ENCODE data around the gene NEFH. TPM values are rescaled to one million over a fixed set of nuclear protein-coding genes. Genes with fewer than 3 reads are reported as not detected.

NEFH gene
- total RNA-seq, 1 experiment from 2014 or later = 22.0 TPM

- Histone ChIP-seq H3K4me3 (ENCODE audit: low read depth, low read length, poor library complexity, severe bottlenecking) (no peak overlapping the region), H3K9me3 (ENCODE audit: low read depth, low read length, poor library complexity, severe bottlenecking) (no peaks in the 10 kb centered on the region), H3K27ac (ENCODE audit: low read depth, low read length, poor library complexity, severe bottlenecking) (peak overlapping the region; percentile 80), H3K27me3 (replicated peaks; ENCODE audit: insufficient read depth, low read depth, low read length, poor library complexity) (no peaks in the 10 kb centered on the region), H3K36me3 (ENCODE audit: insufficient read depth, low read length, poor library complexity, severe bottlenecking) (peaks cover 25% of the 10 kb centered on the region), H3K4me1 (ENCODE audit: insufficient read depth, low read length, poor library complexity, severe bottlenecking) (peaks cover 12% of the 10 kb centered on the region)
- CTCF ChIA-PET = interaction anchor here (1.0 kb wide), 1 partner anchor 108 kb away, joined by 3 read pairs; no protein-coding TSS in a partner anchor
- POLR2A ChIA-PET (ENCODE audit: low non-redundant PET) = no interaction called here
- DNase-seq (ENCODE audit: low spot score) = peak; percentile 84
- no peak for TF ChIP-seq EZH2 (IDR thresholded peaks at IDR 0.05; ENCODE audit: borderline replicate concordance, low read depth, low read length, poor library complexity, severe bottlenecking)
- no peak for TF ChIP-seq CTCF (conservative IDR thresholded peaks at IDR 0.05; ENCODE audit: low read depth, low read length)
- intact Hi-C loops (cut with micrococcal nuclease; ENCODE audit: unreplicated experiment) = loop anchor here (10.0 kb wide), 1 partner anchor 109 kb away; no protein-coding TSS in a partner anchor
- no TSS peak for BruUV-seq (replicated peaks)
Observed at GRCh38 chr22:29503811-29504372, 23.9 kb downstream of the NEFH start.

GRCh38 chr22:29509298-29509697 lies 29.3 kb downstream of the NEFH start:
- no peaks in the 10 kb centered on the region for H3K9me3 ChIP-seq (ENCODE audit: low read depth, low read length, poor library complexity, severe bottlenecking)
- TF ChIP-seq CTCF (conservative IDR thresholded peaks at IDR 0.05; ENCODE audit: low read depth, low read length) (no peak), EZH2 (IDR thresholded peaks at IDR 0.05; ENCODE audit: borderline replicate concordance, low read depth, low read length, poor library complexity, severe bottlenecking) (no peak)
- ChIA-PET POLR2A (ENCODE audit: low non-redundant PET) (interaction anchor here (0.6 kb wide), 1 partner anchor 8 kb away, joined by 5 read pairs; no protein-coding TSS in a partner anchor), CTCF (no interaction called here)
- no peak for DNase-seq (ENCODE audit: low spot score)
- H3K27ac ChIP-seq (ENCODE audit: low read depth, low read length, poor library complexity, severe bottlenecking) = no peak overlapping the region
- H3K4me1 ChIP-seq (ENCODE audit: insufficient read depth, low read length, poor library complexity, severe bottlenecking) = peaks cover under 1% of the 10 kb centered on the region
- H3K27me3 ChIP-seq (replicated peaks; ENCODE audit: insufficient read depth, low read depth, low read length, poor library complexity) = no peaks in the 10 kb centered on the region
- no peak overlapping the region for H3K4me3 ChIP-seq (ENCODE audit: low read depth, low read length, poor library complexity, severe bottlenecking)
- intact Hi-C loops (cut with micrococcal nuclease; ENCODE audit: unreplicated experiment) = loop anchor here (10.0 kb wide), 1 partner anchor 114 kb away; no protein-coding TSS in a partner anchor
- H3K36me3 ChIP-seq (ENCODE audit: insufficient read depth, low read length, poor library complexity, severe bottlenecking) = peaks cover 48% of the 10 kb centered on the region
- BruUV-seq (replicated peaks) = no TSS peak

GRCh38 chr22:29509815-29510214 lies 29.8 kb downstream of the NEFH start:
- H3K36me3 ChIP-seq (ENCODE audit: insufficient read depth, low read length, poor library complexity, severe bottlenecking) = peaks cover 48% of the 10 kb centered on the region
- no peak for TF ChIP-seq EZH2 (IDR thresholded peaks at IDR 0.05; ENCODE audit: borderline replicate concordance, low read depth, low read length, poor library complexity, severe bottlenecking)
- no peak for TF ChIP-seq CTCF (conservative IDR thresholded peaks at IDR 0.05; ENCODE audit: low read depth, low read length)
- POLR2A ChIA-PET (ENCODE audit: low non-redundant PET) = no interaction called here

More at GRCh38 chr22:29509815-29510214, 29.8 kb downstream of the NEFH start:
- H3K27me3 ChIP-seq (replicated peaks; ENCODE audit: insufficient read depth, low read depth, low read length, poor library complexity) = no peaks in the 10 kb centered on the region
- no peak for DNase-seq (ENCODE audit: low spot score)
- no peaks in the 10 kb centered on the region for H3K9me3 ChIP-seq (ENCODE audit: low read depth, low read length, poor library complexity, severe bottlenecking)
- BruUV-seq (replicated peaks) = no TSS peak
- no peaks in the 10 kb centered on the region for H3K4me1 ChIP-seq (ENCODE audit: insufficient read depth, low read length, poor library complexity, severe bottlenecking)
- H3K4me3 ChIP-seq (ENCODE audit: low read depth, low read length, poor library complexity, severe bottlenecking) = no peak overlapping the region
- intact Hi-C loops (cut with micrococcal nuclease; ENCODE audit: unreplicated experiment) = loop anchor here (10.0 kb wide), 1 partner anchor 115 kb away; no protein-coding TSS in a partner anchor
- CTCF ChIA-PET = no interaction called here
- no peak overlapping the region for H3K27ac ChIP-seq (ENCODE audit: low read depth, low read length, poor library complexity, severe bottlenecking)

Measured in A673 (cell line).